T-helper 9 cell (primary cell): ENCODE measurements around the gene EHBP1.

Source experiments
- DNase-seq: peaks from one replicate; pipeline ENCODE4 v3.0.0-alpha.2; 2020

EHBP1 gene

GRCh38 chr2:63034526-63034925 is 329.0 kb downstream of the EHBP1 start:
- DNase-seq: no peak

GRCh38 chr2:63035169-63035568 is 329.7 kb downstream of the EHBP1 start:
- no peak for DNase-seq

- DNase-seq: no peak
Observed at GRCh38 chr2:63035660-63036059, 330.1 kb downstream of the EHBP1 start.

- no peak for DNase-seq
Observed at GRCh38 chr2:63038034-63038433, 332.5 kb downstream of the EHBP1 start.

GRCh38 chr2:63040586-63040985 is 335.1 kb downstream of the EHBP1 start:
- DNase-seq: no peak

GRCh38 chr2:63041592-63041991 is 336.1 kb downstream of the EHBP1 start:
- no peak for DNase-seq

- no peak for DNase-seq
Observed at GRCh38 chr2:63044362-63045327, 339.1 kb downstream of the EHBP1 start.

- no peak for DNase-seq
Observed at GRCh38 chr2:63046552-63046951, 341.0 kb downstream of the EHBP1 start.

GRCh38 chr2:63046961-63047320 is 341.4 kb downstream of the EHBP1 start:
- DNase-seq: no peak

GRCh38 chr2:63047321-63048279 is 342.1 kb downstream of the EHBP1 start:
- DNase-seq: no peak

GRCh38 chr2:63048367-63049171 is 343.1 kb downstream of the EHBP1 start:
- DNase-seq: no peak

- no peak for DNase-seq
Observed at GRCh38 chr2:63049211-63049969, 343.9 kb downstream of the EHBP1 start.

GRCh38 chr2:63049970-63050333 is 344.4 kb downstream of the EHBP1 start:
- DNase-seq: no peak

GRCh38 chr2:63050334-63051041 is 345.0 kb downstream of the EHBP1 start, which contains the start of gene OTX1:
TSS of gene OTX1 (plus strand) at chr2:63050830. CDS start at chr2:63052991, 2,161 bp downstream.
- DNase-seq: no peak

- DNase-seq: no peak
Observed at GRCh38 chr2:63051042-63051794, 345.7 kb downstream of the EHBP1 start.

GRCh38 chr2:63051795-63052333 is 346.4 kb downstream of the EHBP1 start:
- no peak for DNase-seq

GRCh38 chr2:63052411-63053080 is 347.0 kb downstream of the EHBP1 start:
- DNase-seq: no peak

GRCh38 chr2:63053081-63053888 is 347.8 kb downstream of the EHBP1 start:
- DNase-seq: no peak
